Neural progenitor cell (in vitro differentiated cells): ENCODE data around the gene TRRAP.

Experiments used
- CTCF ChIP-seq: fragments of 200-600 bp; sonication (generic); IDR thresholded peaks from 2 replicates; pipeline ENCODE4 v1.5.1; 2017; ENCODE audit warnings: antibody characterized with exemption, mild to moderate bottlenecking
- EZH2 ChIP-seq: fragments of 200-600 bp; sonication (generic); IDR thresholded peaks from 2 replicates; pipeline ENCODE4 v1.6.1; 2017; ENCODE audit warnings: antibody characterized with exemption, mild to moderate bottlenecking, moderate library complexity

DNA sequence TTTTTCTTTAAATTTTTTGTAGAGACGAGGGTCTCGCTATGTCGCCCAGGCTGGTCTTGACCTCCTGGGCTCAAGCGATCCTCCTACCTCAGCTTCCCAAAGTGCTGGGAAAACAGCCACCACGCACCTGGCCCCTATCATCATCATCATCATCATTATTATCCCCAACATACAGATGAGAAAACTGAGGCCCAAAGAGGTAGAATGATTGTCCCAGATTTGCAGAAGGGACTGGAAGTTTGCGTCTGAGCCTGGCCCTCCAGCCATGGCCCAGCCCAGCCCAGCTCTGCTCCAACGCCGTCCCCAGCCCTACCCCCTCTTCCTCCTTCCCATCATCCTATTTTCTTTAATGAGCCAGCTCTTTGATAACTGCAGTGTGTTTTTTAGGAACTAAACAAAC, 43.4 kb upstream of the TRRAP start:
- no peak for TF ChIP-seq CTCF
- TF ChIP-seq EZH2, result no peak
